Endothelial cell of umbilical vein (primary cell): ENCODE measurements around the gene CDH11. TPM values are rescaled to one million over a fixed set of nuclear protein-coding genes. Genes with fewer than 3 reads are reported as not detected.

Experiments used
- BruUV-seq: library from RNA; stranded (reverse); fragments of 400-500 nt; replicated peaks from 2 replicates; lab custom pipeline; 2021; lab: Mats Ljungman, UMichigan
- CTCF ChIA-PET: fragments of 300-600, 350-600 bp; sonication (Branson Sonifier 250); formaldehyde crosslinking; loops from one replicate; lab custom pipeline; 2021; ENCODE audit warnings: antibody characterized with exemption, inconsistent platforms; lab: Charles Lee
- POLR2A ChIA-PET: fragments of 300-600, 350-600 bp; sonication (Branson Sonifier 250); formaldehyde crosslinking; loops from one replicate; lab custom pipeline; 2021; ENCODE audit warnings: antibody characterized with exemption, inconsistent platforms; lab: Charles Lee
- DNase-seq: peaks from one replicate; pipeline ENCODE4 v3.0.0-alpha.2; 2011; ENCODE audit warnings: low read depth, low spot score
- FAIRE-seq: peaks from 2 replicates; lab custom pipeline; 2011; peaks lifted over from hg19 to GRCh38; lab: Jason Lieb, UNC
- H2AFZ ChIP-seq: 2 replicates; pipeline ENCODE4 v1.6.0; 2012; ENCODE audit warnings: low read depth, low read length, control low read depth, inconsistent platforms
- H3K27ac ChIP-seq: 2 replicates; pipeline ENCODE4 v1.5.1; 2011; ENCODE audit warnings: low read depth, mild to moderate bottlenecking, control low read depth, low read length, moderate library complexity; ENCODE audit not compliant: insufficient read depth
- H3K27me3 ChIP-seq, 2 experiments: 2 replicates each; pipeline versions ENCODE4 v1.6.0 to v1.6.1; 2011; ENCODE audit warnings: low read length in 2 of 2, mixed read lengths in 1 of 2; ENCODE audit not compliant: control insufficient read depth in 2 of 2, insufficient read depth in 2 of 2
- H3K36me3 ChIP-seq, 2 experiments: 2 replicates in 1 of 2; 3 replicates in 1 of 2; pipeline ENCODE4 v1.5.1; 2011; ENCODE audit warnings: low read length in 2 of 2, mild to moderate bottlenecking in 1 of 2, moderate library complexity in 1 of 2; ENCODE audit not compliant: control insufficient read depth in 2 of 2, insufficient read depth in 2 of 2; ENCODE audit errors: extremely low read depth in 1 of 2
- H3K4me1 ChIP-seq: 3 replicates; pipeline ENCODE4 v1.5.1; 2011; ENCODE audit warnings: mild to moderate bottlenecking, low read length; ENCODE audit not compliant: control insufficient read depth, insufficient read depth; ENCODE audit errors: extremely low read depth
- H3K4me2 ChIP-seq: 2 replicates; pipeline ENCODE4 v1.6.1; 2011; ENCODE audit warnings: low read length, control low read depth, mixed read lengths; ENCODE audit not compliant: insufficient read depth
- H3K4me3 ChIP-seq, 3 experiments: fragments of 200-600 bp in 1 of 3; sonication (generic), shearing (Covaris generic) in 1 of 3; replicated peaks in 1 of 3; 2 replicates each; pipeline ENCODE4 v1.5.1; 2011 to 2016; ENCODE audit warnings: control low read depth in 3 of 3, low read length in 3 of 3, mild to moderate bottlenecking in 2 of 3, inconsistent platforms in 1 of 3, low read depth in 1 of 3, moderate library complexity in 1 of 3; ENCODE audit not compliant: insufficient read depth in 1 of 3
- H3K79me2 ChIP-seq: 2 replicates; pipeline ENCODE4 v1.6.0; 2012; ENCODE audit warnings: low read length, inconsistent platforms; ENCODE audit not compliant: control insufficient read depth, insufficient read depth
- H3K9ac ChIP-seq: replicated peaks from 2 replicates; pipeline ENCODE3; 2011; ENCODE audit warnings: low read length, control low read depth; ENCODE audit not compliant: insufficient read depth; ENCODE audit errors: extremely low read depth
- H3K9me1 ChIP-seq: replicated peaks from 3 replicates; pipeline ENCODE4 v1.6.0; 2011; ENCODE audit warnings: mild to moderate bottlenecking, low read length; ENCODE audit not compliant: control insufficient read depth, insufficient read depth; ENCODE audit errors: extremely low read depth
- H3K9me3 ChIP-seq: replicated peaks from 2 replicates; pipeline ENCODE4 v1.5.1; 2012; ENCODE audit warnings: low read length, inconsistent platforms; ENCODE audit not compliant: control insufficient read depth, insufficient read depth
- H4K20me1 ChIP-seq: replicated peaks from 2 replicates; pipeline ENCODE3; 2011; ENCODE audit warnings: mild to moderate bottlenecking, low read length; ENCODE audit not compliant: control insufficient read depth, insufficient read depth; ENCODE audit errors: extremely low read depth
- EZH2 ChIP-seq: IDR thresholded peaks from 2 replicates; pipeline ENCODE4 v1.6.1; 2012; ENCODE audit warnings: borderline replicate concordance, low read depth, mild to moderate bottlenecking, moderate library complexity, low read length, inconsistent platforms; ENCODE audit not compliant: severe bottlenecking
- POLR2A ChIP-seq: IDR thresholded peaks from 2 replicates; pipeline ENCODE4 v1.6.1; 2012; ENCODE audit warnings: low read depth, mild to moderate bottlenecking, control low read depth, low read length
- POLR2AphosphoS5 ChIP-seq: IDR thresholded peaks from 2 replicates; pipeline ENCODE4 v1.6.1; 2012; ENCODE audit warnings: low read depth, mild to moderate bottlenecking, control low read depth, low read length, moderate library complexity; ENCODE audit not compliant: insufficient read depth
- dilution Hi-C: fragments of 300-500 bp; cut with MboI; formaldehyde crosslinking; loops from one replicate; pipeline ENCODE4 v1.15.0; 2019; ENCODE audit warnings: low sequenced_read_pairs; ENCODE audit not compliant: extremely low pct_ligation_motif_present
- intact Hi-C: fragments of 100-400 bp; cut with micrococcal nuclease; formaldehyde crosslinking; loops from one replicate; pipeline ENCODE4 v1.10.0; 2022
- polyA plus RNA-seq, 4 experiments: library from polyadenylated mRNA; depleted of rRNA in 3 of 4; stranded (reverse) in 3 of 4; unstranded in 1 of 4; fragments of >200 nt; gene quantifications; 2 replicates each; pipeline versions ENCODE4 v1.2.1 to v1.2.3, GENCODE V29; 2011 to 2012; ENCODE audit warnings: missing spikeins in 1 of 4
- total RNA-seq: library from RNA; stranded (reverse); gene quantifications from 2 replicates; pipeline ENCODE4 v1.2.3, GENCODE V29; 2021

Gene CDH11
- total and polyA plus RNA-seq, 2 donors (not counting 3 experiments of a cell fraction or from before 2014, with no cell fraction given), result 30.4 to 32.7 TPM

- no peaks in the 10 kb centered on the region for H3K36me3 ChIP-seq
- dilution Hi-C loops (no loop called here), intact Hi-C loops (loop anchor here (5.0 kb wide), 1 partner anchor 161 kb away; no protein-coding TSS in a partner anchor)
- peak overlapping the region; percentile 98 for H2AFZ ChIP-seq
- peaks cover 24% of the 10 kb centered on the region for H3K4me1 ChIP-seq
- H3K27me3 ChIP-seq, result no peaks in the 10 kb centered on the region
- no peaks in the 10 kb centered on the region for H4K20me1 ChIP-seq
- H3K79me2 ChIP-seq, result peaks cover 7% of the 10 kb centered on the region
- H3K4me2 ChIP-seq, result peak overlapping the region; percentile 85
- FAIRE-seq, result peak; percentile 31
- H3K9ac ChIP-seq, result peak overlapping the region; percentile 64
- no peak overlapping the region for H3K27ac ChIP-seq
- H3K4me3 ChIP-seq, result peak overlapping the region; percentile 71 to 85 (median 76)
- ChIA-PET CTCF (interaction anchor here (0.5 to 1.3 kb wide), 2 partner anchors 80 to 300 kb away, joined by 3 read pairs; no protein-coding TSS in a partner anchor), POLR2A (no interaction called here)
- no peak for TF ChIP-seq POLR2A
- TF ChIP-seq POLR2AphosphoS5, result peak; percentile 15
- no peak for DNase-seq
- H3K9me3 ChIP-seq, result no peaks in the 10 kb centered on the region
- H3K9me1 ChIP-seq, result no peaks in the 10 kb centered on the region
- no TSS peak for BruUV-seq
Measured at GRCh38 chr16:65123396-65124211, 1.7 kb upstream of the CDH11 start.

- H3K79me2 ChIP-seq, result peaks cover 7% of the 10 kb centered on the region
- peaks cover 30% of the 10 kb centered on the region for H3K4me1 ChIP-seq
- H3K36me3 ChIP-seq, result no peaks in the 10 kb centered on the region
- dilution Hi-C loops (no loop called here), intact Hi-C loops (loop anchor here (1.0 to 5.0 kb wide), 2 partner anchors 161 to 1151 kb away; no protein-coding TSS in a partner anchor)
- BruUV-seq, result no TSS peak
- H3K9me1 ChIP-seq, result no peaks in the 10 kb centered on the region
- no peaks in the 10 kb centered on the region for H4K20me1 ChIP-seq
- no peaks in the 10 kb centered on the region for H3K27me3 ChIP-seq
- DNase-seq (peak; percentile 46), FAIRE-seq (no peak)
- peak overlapping the region; percentile 25 for H3K27ac ChIP-seq
- no peaks in the 10 kb centered on the region for H3K9me3 ChIP-seq
- no peak for TF ChIP-seq POLR2AphosphoS5
- TF ChIP-seq EZH2, result peak; percentile 50
- CTCF ChIA-PET, result interaction anchor here (0.8 to 2.3 kb wide), 3 partner anchors 299 to 1662 kb away, joined by 3 to 11 read pairs (median 3); no protein-coding TSS in a partner anchor
- peak overlapping the region; percentile 71 to 85 (median 76) for H3K4me3 ChIP-seq
- peak overlapping the region; percentile 64 for H3K9ac ChIP-seq
- H2AFZ ChIP-seq, result peak overlapping the region; percentile 98
- peak overlapping the region; percentile 85 for H3K4me2 ChIP-seq
- POLR2A ChIA-PET, result no interaction called here
Measured at GRCh38 chr16:65122724-65123395, 997 bp upstream of the CDH11 start.
